GM23338 (cell line): ENCODE results near the gene CFDP1. TPM values are rescaled to one million over a fixed set of nuclear protein-coding genes. Genes with fewer than 3 reads are reported as not detected.

Source experiments
- ATAC-seq: fragments of 200-7000 bp; cut with Tn5 transposase; 3 replicates; pipeline ENCODE4 v1.9.1; 2020
- DNase-seq: peaks from one replicate; pipeline ENCODE4 v3.0.0-alpha.2; 2015; ENCODE audit warnings: low spot score
- H2AFZ ChIP-seq: fragments of 200-600 bp; sonication (generic); 2 replicates; pipeline ENCODE4 v1.8.0; 2016; ENCODE audit warnings: antibody characterized with exemption, mild to moderate bottlenecking, moderate library complexity
- H3F3A ChIP-seq: fragments of 200-600 bp; sonication (generic); replicated peaks from 2 replicates; pipeline ENCODE4 v1.8.0; 2017; ENCODE audit warnings: antibody characterized with exemption, mixed run types, low read depth
- H3K27ac ChIP-seq: fragments of 200-600 bp; sonication (generic); 2 replicates; pipeline ENCODE4 v1.6.1; 2016; ENCODE audit warnings: low read depth
- H3K27me3 ChIP-seq: fragments of 200-600 bp; sonication (generic); 2 replicates; pipeline ENCODE4 v1.8.0; 2016; ENCODE audit warnings: mild to moderate bottlenecking, mixed run types, moderate library complexity; ENCODE audit not compliant: insufficient read depth
- H3K36me3 ChIP-seq: fragments of 200-600 bp; sonication (generic); 2 replicates; pipeline ENCODE4 v1.8.0; 2016; ENCODE audit warnings: mild to moderate bottlenecking; ENCODE audit not compliant: insufficient read depth
- H3K4me1 ChIP-seq: fragments of 200-600 bp; sonication (generic); 2 replicates; pipeline ENCODE4 v1.8.0; 2016; ENCODE audit warnings: mild to moderate bottlenecking, moderate library complexity; ENCODE audit not compliant: insufficient read depth
- H3K4me2 ChIP-seq: fragments of 200-600 bp; sonication (generic); 2 replicates; pipeline ENCODE4 v1.7.1; 2017; ENCODE audit warnings: mixed run types
- H3K4me3 ChIP-seq: fragments of 200-600 bp; sonication (generic); 2 replicates; pipeline ENCODE4 v1.6.1; 2016; ENCODE audit warnings: mixed run types
- H3K79me2 ChIP-seq: fragments of 200-600 bp; sonication (generic); replicated peaks from 2 replicates; pipeline ENCODE4 v1.8.0; 2017; ENCODE audit warnings: mild to moderate bottlenecking; ENCODE audit not compliant: insufficient read depth
- H3K9me2 ChIP-seq: fragments of 200-600 bp; sonication (generic); 2 replicates; pipeline ENCODE4 v1.8.0; 2017; ENCODE audit not compliant: insufficient read depth
- H4K20me1 ChIP-seq: fragments of 200-600 bp; sonication (generic); replicated peaks from 2 replicates; pipeline ENCODE4 v1.8.0; 2017; ENCODE audit warnings: mild to moderate bottlenecking; ENCODE audit not compliant: insufficient read depth
- H3K27ac Mint-ChIP-seq: 2 replicates; pipeline ENCODE4 v1.8.0; 2020; ENCODE audit warnings: inconsistent platforms, mild to moderate bottlenecking, moderate library complexity, mixed read lengths
- H3K27me3 Mint-ChIP-seq: 3 replicates; pipeline ENCODE4 v1.8.0; 2022; ENCODE audit warnings: low read depth, mild to moderate bottlenecking, moderate library complexity, mixed read lengths, inconsistent platforms; ENCODE audit not compliant: insufficient read depth, poor library complexity
- H3K36me3 Mint-ChIP-seq: 3 replicates; pipeline ENCODE4 v1.8.0; 2021; ENCODE audit warnings: low read depth, mild to moderate bottlenecking, inconsistent platforms, moderate library complexity, mixed read lengths
- H3K4me1 Mint-ChIP-seq: 3 replicates; pipeline ENCODE4 v1.8.0; 2020; ENCODE audit warnings: mild to moderate bottlenecking, inconsistent platforms, mixed read lengths
- H3K4me3 Mint-ChIP-seq: 3 replicates; pipeline ENCODE4 v1.8.0; 2021; ENCODE audit warnings: moderate library complexity, mild to moderate bottlenecking, inconsistent platforms, mixed read lengths
- H3K9me3 Mint-ChIP-seq: 3 replicates; pipeline ENCODE4 v1.8.0; 2020; ENCODE audit warnings: moderate library complexity, mild to moderate bottlenecking, inconsistent platforms, mixed read lengths
- CREB1 ChIP-seq: fragments of 250-450 bp; sonication (Bioruptor Pico); IDR thresholded peaks from 2 replicates; pipeline ENCODE4 v1.5.0; 2020; ENCODE audit warnings: low read depth, mild to moderate bottlenecking, moderate library complexity
- CTCF ChIP-seq, 2 experiments: fragments of 200-600 bp in 1 of 2; sonication (generic) in 1 of 2; conservative IDR thresholded peaks; 2 replicates each; pipeline versions ENCODE4 v1.5.1 to v1.6.1; 2016 to 2017; ENCODE audit warnings: antibody characterized with exemption in 2 of 2, low read depth in 2 of 2, mild to moderate bottlenecking in 2 of 2, moderate library complexity in 1 of 2
- ETS1 ChIP-seq: IDR thresholded peaks from 2 replicates; pipeline ENCODE4 v1.6.1; 2016; ENCODE audit warnings: antibody characterized with exemption
- POLR2AphosphoS5 ChIP-seq: IDR thresholded peaks from 2 replicates; pipeline ENCODE4 v1.6.1; 2016; ENCODE audit warnings: antibody characterized with exemption, low read depth
- STAT1 ChIP-seq: IDR thresholded peaks from one replicate; pipeline ENCODE4 v1.6.1; 2016; ENCODE audit warnings: antibody characterized with exemption; ENCODE audit not compliant: unreplicated experiment
- ZNF114 ChIP-seq: fragments of 250-450 bp; sonication (Bioruptor Pico); IDR thresholded peaks from 2 replicates; pipeline ENCODE4 v1.5.0; 2020; ENCODE audit warnings: mild to moderate bottlenecking, moderate library complexity
- long read RNA-seq: library from polyadenylated mRNA; unstranded; transcript quantifications from one replicate; pipeline ENCODE4 v2.0.0, GENCODE V29; 2020; ENCODE audit not compliant: unreplicated experiment
- polyA plus RNA-seq: library from polyadenylated mRNA; unstranded; fragments of >200 nt; fragmentation: Nextera tagmentation; extraction: Ambion mirVana; gene quantifications from 2 replicates; pipeline ENCODE4 v1.2.1, GENCODE V29; 2016
- total RNA-seq: library from RNA; depleted of rRNA; stranded (reverse); fragments of >200 nt; shearing (Covaris generic); gene quantifications from 2 replicates; pipeline ENCODE4 v1.2.3, GENCODE V29; 2014; rRNA removed
- TF ChIP-seq, protein P1 (sequence below): IDR thresholded peaks from one replicate; pipeline ENCODE4 v1.6.1; 2018; ENCODE audit warnings: antibody characterized with exemption; ENCODE audit not compliant: unreplicated experiment

CFDP1 gene
- total RNA-seq (89.9 and 90.3 TPM in 2 replicates), polyA plus RNA-seq (199 and 224 TPM in 2 replicates)
- long read RNA-seq, transcript CFDP1-201 (7 exons, 1,275 nt): major isoform, 46 of 58 reads
- long read RNA-seq, partial matches to known transcripts: 6 of 58 reads
- long read RNA-seq, other reads (novel, unspliced or antisense): 5 of 58 reads

DNA sequence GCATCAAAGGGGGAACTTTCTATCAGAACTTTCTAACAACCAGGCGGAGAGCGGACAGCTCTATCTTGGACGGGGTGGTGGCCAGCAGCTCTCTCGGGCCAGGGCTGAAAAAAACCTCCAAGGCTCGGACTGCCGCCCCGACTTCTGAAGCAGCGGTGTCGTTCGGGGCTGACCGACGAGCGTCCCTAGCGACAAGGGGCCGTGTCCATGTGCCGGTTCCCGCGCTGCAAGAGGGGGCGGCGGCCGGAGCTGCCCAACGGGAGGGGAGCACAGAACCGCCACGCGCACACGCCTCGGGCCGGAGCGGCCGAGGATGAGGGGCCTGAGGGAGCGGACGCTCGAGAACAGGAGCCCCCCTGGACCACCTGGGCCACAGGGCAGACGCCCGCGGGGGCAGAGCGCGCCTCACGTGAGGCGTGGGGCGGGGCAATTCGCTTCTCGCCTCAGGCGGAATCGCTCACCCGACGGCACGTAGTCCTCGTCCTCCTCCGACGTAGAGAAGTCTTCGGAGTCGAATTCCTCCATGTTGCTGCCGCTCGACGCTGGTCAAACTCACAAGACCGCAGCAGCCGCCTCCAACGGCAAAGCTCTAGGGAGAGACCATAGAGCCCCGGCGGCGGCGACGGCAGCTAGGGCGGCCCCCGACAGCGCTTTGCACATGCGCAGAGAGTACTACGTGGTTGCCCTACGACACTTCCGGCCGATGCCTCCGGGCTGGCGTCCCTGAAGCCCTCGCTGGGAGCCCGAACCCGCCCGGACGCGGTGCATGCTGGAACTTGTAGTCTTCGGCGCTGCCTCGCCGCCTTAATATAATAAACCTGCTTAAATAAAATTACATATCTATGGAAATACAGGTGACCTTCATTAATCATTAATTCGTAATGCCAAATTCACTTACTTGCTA lies at the start of gene CFDP1:
Gene CFDP1, minus strand, starts transcription at position 676 of the 904 bp plus-strand sequence. Its CDS starts 151 bp downstream, at position 525.
- H3K9me2 ChIP-seq: peaks cover 3% of the 10 kb centered on the region; the same call in 1 of the 2 replicates
- Mint-ChIP-seq H3K4me3 (peak within 1 kb of the TSS; percentile 78), H3K27me3 (peaks cover 12% of the 10 kb centered on the region), H3K27ac (peak within 1 kb of the TSS; percentile 96), H3K9me3 (peaks cover 5% of the 10 kb centered on the region; the same call in 2 of the 3 replicates), H3K4me1 (peaks cover 11% of the 10 kb centered on the region), H3K36me3 (peaks cover 18% of the 10 kb centered on the region)
- peaks cover 47% of the 10 kb centered on the region for H3K79me2 ChIP-seq
- peaks cover 32% of the 10 kb centered on the region for H4K20me1 ChIP-seq
- peak within 1 kb of the TSS; percentile 87 for H2AFZ ChIP-seq
- H3K27me3 ChIP-seq: no peaks in the 10 kb centered on the region
- no peak for TF ChIP-seq STAT1
- peak; percentile 82 for TF ChIP-seq POLR2AphosphoS5
- TF ChIP-seq CTCF (conservative IDR thresholded peaks at IDR 0.05; ENCODE audit: low read depth in 2 of 2): no peak
- TF ChIP-seq, protein P1, sequence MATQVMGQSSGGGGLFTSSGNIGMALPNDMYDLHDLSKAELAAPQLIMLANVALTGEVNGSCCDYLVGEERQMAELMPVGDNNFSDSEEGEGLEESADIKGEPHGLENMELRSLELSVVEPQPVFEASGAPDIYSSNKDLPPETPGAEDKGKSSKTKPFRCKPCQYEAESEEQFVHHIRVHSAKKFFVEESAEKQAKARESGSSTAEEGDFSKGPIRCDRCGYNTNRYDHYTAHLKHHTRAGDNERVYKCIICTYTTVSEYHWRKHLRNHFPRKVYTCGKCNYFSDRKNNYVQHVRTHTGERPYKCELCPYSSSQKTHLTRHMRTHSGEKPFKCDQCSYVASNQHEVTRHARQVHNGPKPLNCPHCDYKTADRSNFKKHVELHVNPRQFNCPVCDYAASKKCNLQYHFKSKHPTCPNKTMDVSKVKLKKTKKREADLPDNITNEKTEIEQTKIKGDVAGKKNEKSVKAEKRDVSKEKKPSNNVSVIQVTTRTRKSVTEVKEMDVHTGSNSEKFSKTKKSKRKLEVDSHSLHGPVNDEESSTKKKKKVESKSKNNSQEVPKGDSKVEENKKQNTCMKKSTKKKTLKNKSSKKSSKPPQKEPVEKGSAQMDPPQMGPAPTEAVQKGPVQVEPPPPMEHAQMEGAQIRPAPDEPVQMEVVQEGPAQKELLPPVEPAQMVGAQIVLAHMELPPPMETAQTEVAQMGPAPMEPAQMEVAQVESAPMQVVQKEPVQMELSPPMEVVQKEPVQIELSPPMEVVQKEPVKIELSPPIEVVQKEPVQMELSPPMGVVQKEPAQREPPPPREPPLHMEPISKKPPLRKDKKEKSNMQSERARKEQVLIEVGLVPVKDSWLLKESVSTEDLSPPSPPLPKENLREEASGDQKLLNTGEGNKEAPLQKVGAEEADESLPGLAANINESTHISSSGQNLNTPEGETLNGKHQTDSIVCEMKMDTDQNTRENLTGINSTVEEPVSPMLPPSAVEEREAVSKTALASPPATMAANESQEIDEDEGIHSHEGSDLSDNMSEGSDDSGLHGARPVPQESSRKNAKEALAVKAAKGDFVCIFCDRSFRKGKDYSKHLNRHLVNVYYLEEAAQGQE: no peak
- TF ChIP-seq ETS1: peak; percentile 55
- no peak for TF ChIP-seq ZNF114 (CRISPR knock-in tag)
- peak; percentile 88 for TF ChIP-seq CREB1 (CRISPR knock-in tag)
- peak within 1 kb of the TSS; percentile 79 for H3K4me2 ChIP-seq
- H3K27ac ChIP-seq: peak within 1 kb of the TSS; percentile 94
- ATAC-seq (peak; percentile 89), DNase-seq (peak; percentile 98)
- H3K36me3 ChIP-seq: no peaks in the 10 kb centered on the region
- peaks cover 5% of the 10 kb centered on the region for H3K4me1 ChIP-seq
- peak within 1 kb of the TSS; percentile 58 for H3K4me3 ChIP-seq
- H3F3A ChIP-seq: peaks cover 3% of the 10 kb centered on the region
